ENCODE data around the gene DOP1A.
A peak's percentile ranks its signal among the peaks of the same experiment; 100 is the strongest.
"Not testable (repeated sequence)": the region's sequence is repeated elsewhere in the genome, so short reads cannot be mapped to it uniquely, and the experiment has no call there.

DOP1A gene

GRCh38 chr6:83153883-83154521 lies 86.5 kb downstream of the DOP1A start:
- no peak for DNase-seq

GRCh38 chr6:83155794-83156193 lies 88.3 kb downstream of the DOP1A start:
- DNase-seq = no peak

- no peak for DNase-seq
Observed at GRCh38 chr6:83160167-83160566, 92.7 kb downstream of the DOP1A start.

- no peak for DNase-seq
Observed at GRCh38 chr6:83167726-83168278, 100.3 kb downstream of the DOP1A start.

GRCh38 chr6:83168556-83168955 lies 101.1 kb downstream of the DOP1A start:
- DNase-seq = no peak

GRCh38 chr6:83169106-83169505 lies 101.6 kb downstream of the DOP1A start:
- DNase-seq = no peak

GRCh38 chr6:83169511-83169910 lies 102.0 kb downstream of the DOP1A start:
- DNase-seq = no peak

GRCh38 chr6:83176246-83176645 lies 108.8 kb downstream of the DOP1A start:
- DNase-seq = no peak

GRCh38 chr6:83180426-83180950 lies 113.0 kb downstream of the DOP1A start:
- DNase-seq = no peak

GRCh38 chr6:83182114-83182513 lies 114.6 kb downstream of the DOP1A start:
- DNase-seq = no peak

- DNase-seq = no peak
Observed at GRCh38 chr6:83183082-83183828, 115.8 kb downstream of the DOP1A start.

GRCh38 chr6:83185096-83185495 lies 117.6 kb downstream of the DOP1A start:
- no peak for DNase-seq

GRCh38 chr6:83188501-83188900 lies 121.0 kb downstream of the DOP1A start:
- DNase-seq = no peak

GRCh38 chr6:83190626-83191025 lies 123.2 kb downstream of the DOP1A start:
- no peak for DNase-seq

- not testable (repeated sequence) for DNase-seq
Observed at GRCh38 chr6:83191974-83192373, 124.5 kb downstream of the DOP1A start.

GRCh38 chr6:83192456-83192855 lies 125.0 kb downstream of the DOP1A start:
- DNase-seq = no peak

GRCh38 chr6:83192871-83193746 lies 125.6 kb downstream of the DOP1A start, which contains the start of the genes PGM3 and RWDD2A:
Gene PGM3 (minus strand): TSS chr6:83193265. CDS start chr6:83191012, 2,253 bp downstream.
Gene RWDD2A (plus strand): TSS chr6:83193357. CDS start chr6:83194452, 1,095 bp downstream.
- DNase-seq = peak; percentile 32

- no peak for DNase-seq
Observed at GRCh38 chr6:83193747-83194566, 126.5 kb downstream of the DOP1A start.

GRCh38 chr6:83198486-83199172 lies 131.2 kb downstream of the DOP1A start:
- DNase-seq = no peak

GRCh38 chr6:83199173-83199862 lies 131.8 kb downstream of the DOP1A start:
- no peak for DNase-seq

GRCh38 chr6:83199863-83200225 lies 132.4 kb downstream of the DOP1A start:
- DNase-seq = no peak

All from cortex of kidney (tissue), 1 donor.